HL-60 (cell line): Measurements from ENCODE around the gene CYP1A2.

Experiments used
- DNase-seq, 2 experiments: peaks; one replicate each; pipeline ENCODE4 v3.0.0-alpha.2; 2010 to 2020; ENCODE audit warnings: low read depth in 1 of 2, low spot score in 1 of 2
- H3K27ac ChIP-seq: fragments of 250-450 bp; sonication (Bioruptor Pico); replicated peaks from 2 replicates; pipeline ENCODE4 v1.5.1; 2020; ENCODE audit warnings: mild to moderate bottlenecking, moderate library complexity
- H3K27me3 ChIP-seq: fragments of 250-450 bp; sonication (Bioruptor Pico); 2 replicates; pipeline ENCODE4 v1.5.1; 2021; ENCODE audit warnings: mild to moderate bottlenecking, moderate library complexity; ENCODE audit not compliant: insufficient read depth, poor library complexity, severe bottlenecking
- H3K4me3 ChIP-seq: replicated peaks from 2 replicates; pipeline ENCODE4 v1.5.1; 2011; ENCODE audit warnings: mild to moderate bottlenecking, control low read depth, low read length; ENCODE audit not compliant: insufficient read depth
- CTCF ChIP-seq: IDR thresholded peaks from one replicate; pipeline ENCODE4 v1.5.1; 2011; ENCODE audit warnings: low read length, control low read depth, inconsistent platforms; ENCODE audit not compliant: insufficient read depth
- GABPA ChIP-seq: IDR thresholded peaks from 2 replicates; pipeline ENCODE4 v1.6.1; 2012; ENCODE audit warnings: low read depth
- POLR2AphosphoS5 ChIP-seq: IDR thresholded peaks from 2 replicates; pipeline ENCODE4 v1.6.1; 2012; ENCODE audit warnings: low read depth
- REST ChIP-seq: IDR thresholded peaks from 2 replicates; pipeline ENCODE4 v1.6.1; 2012; ENCODE audit warnings: low read depth; ENCODE audit not compliant: insufficient replicate concordance
- SPI1 ChIP-seq: IDR thresholded peaks from 2 replicates; pipeline ENCODE4 v1.6.1; 2012; ENCODE audit warnings: low read depth, mild to moderate bottlenecking, borderline replicate concordance

Gene CYP1A2

GRCh38 chr15:74798388-74799254 is 50.0 kb downstream of the CYP1A2 start:
- no peak for DNase-seq
- Histone ChIP-seq H3K27me3 (no peaks in the 10 kb centered on the region), H3K27ac (peak overlapping the region; percentile 32), H3K4me3 (no peak overlapping the region)
- TF ChIP-seq POLR2AphosphoS5: 0 out of 2 replicates have a peak, but pooled peaks have one; percentile 16
- TF ChIP-seq SPI1: no peak

GRCh38 chr15:74799255-74799855 is 50.7 kb downstream of the CYP1A2 start:
- DNase-seq: peak in 1 of 2 experiments; percentile 77
- no peaks in the 10 kb centered on the region for H3K27me3 ChIP-seq
- no peak for TF ChIP-seq GABPA
- TF ChIP-seq REST: no peak
- TF ChIP-seq POLR2AphosphoS5: peak; percentile 37; the same call in 1 of the 2 replicates
- no peak for TF ChIP-seq CTCF
- no peak for TF ChIP-seq SPI1
- no peak overlapping the region for H3K4me3 ChIP-seq
- peak overlapping the region; percentile 32 for H3K27ac ChIP-seq

GRCh38 chr15:74799856-74800558 is 51.4 kb downstream of the CYP1A2 start:
- peak; percentile 88 to 92 for DNase-seq
- H3K27ac ChIP-seq: peak overlapping the region; percentile 63
- no peaks in the 10 kb centered on the region for H3K27me3 ChIP-seq
- TF ChIP-seq POLR2AphosphoS5: peak; percentile 72
- TF ChIP-seq SPI1: peak; percentile 53; the same call in 1 of the 2 replicates
- TF ChIP-seq CTCF: peak; percentile 98
- TF ChIP-seq GABPA: no peak
- no peak overlapping the region for H3K4me3 ChIP-seq

- H3K27ac ChIP-seq: peak overlapping the region; percentile 63
- H3K4me3 ChIP-seq: no peak overlapping the region
- no peaks in the 10 kb centered on the region for H3K27me3 ChIP-seq
- peak in 1 of 2 experiments; percentile 79 for DNase-seq
- no peak for TF ChIP-seq CTCF
- no peak for TF ChIP-seq REST
- no peak for TF ChIP-seq POLR2AphosphoS5
- no peak for TF ChIP-seq SPI1
- no peak for TF ChIP-seq GABPA
Observed at GRCh38 chr15:74800559-74801094, 52.0 kb downstream of the CYP1A2 start.
